Hematopoietic multipotent progenitor cell treated with erythropoietin and hydrocortisone succinate and interleukin-3 and kit ligand, for 17 days (in vitro differentiated cells): ENCODE results near the gene ZNF644.
A peak's percentile ranks its signal among the peaks of the same experiment; 100 is the strongest.
"Not testable (repeated sequence)": the region's sequence is repeated elsewhere in the genome, so short reads cannot be mapped to it uniquely, and the experiment has no call there.

Experiments
- DNase-seq: peaks from one replicate; pipeline ENCODE4 v3.0.0-alpha.2; 2015; ENCODE audit warnings: low spot score

Gene ZNF644

GRCh38 chr1:90986953-90987352, 34.9 kb downstream of the ZNF644 start:
- DNase-seq = no peak

- no peak for DNase-seq
These were observed 44.3 kb downstream of the ZNF644 start for GRCh38 chr1:90977522-90977921.

- no peak for DNase-seq
These were observed 47.7 kb downstream of the ZNF644 start for GRCh38 chr1:90973897-90974798.

- DNase-seq = no peak
These were observed 51.6 kb downstream of the ZNF644 start for GRCh38 chr1:90970208-90970607.

GRCh38 chr1:90969241-90969640, 52.6 kb downstream of the ZNF644 start:
- DNase-seq = no peak

- DNase-seq = peak; percentile 24
These were observed 57.3 kb downstream of the ZNF644 start for GRCh38 chr1:90964444-90965035.

- no peak for DNase-seq
These were observed 58.2 kb downstream of the ZNF644 start for GRCh38 chr1:90963651-90964050.

GRCh38 chr1:90963236-90963635, 58.6 kb downstream of the ZNF644 start:
- DNase-seq = no peak

GRCh38 chr1:90959352-90960206, 62.3 kb downstream of the ZNF644 start:
- no peak for DNase-seq

GRCh38 chr1:90957497-90957896, 64.3 kb downstream of the ZNF644 start:
- DNase-seq = no peak

GRCh38 chr1:90955769-90956168, 66.1 kb downstream of the ZNF644 start:
- no peak for DNase-seq

GRCh38 chr1:90952906-90953305, 68.9 kb downstream of the ZNF644 start:
- no peak for DNase-seq

GRCh38 chr1:90951009-90951408, 70.8 kb downstream of the ZNF644 start:
- no peak for DNase-seq

GRCh38 chr1:90948301-90948700, 73.5 kb downstream of the ZNF644 start:
- DNase-seq = no peak

- DNase-seq = no peak
These were observed 75.2 kb downstream of the ZNF644 start for GRCh38 chr1:90946630-90947029.

- DNase-seq = no peak
These were observed 76.5 kb downstream of the ZNF644 start for GRCh38 chr1:90945287-90945686.

- DNase-seq = no peak
These were observed 77.9 kb downstream of the ZNF644 start for GRCh38 chr1:90943966-90944365.

GRCh38 chr1:90940746-90941145, 81.1 kb downstream of the ZNF644 start:
- DNase-seq = no peak

GRCh38 chr1:90936731-90937130, 85.1 kb downstream of the ZNF644 start:
- no peak for DNase-seq

- no peak for DNase-seq
These were observed 85.8 kb downstream of the ZNF644 start for GRCh38 chr1:90936061-90936460.

GRCh38 chr1:90928231-90928630, 93.6 kb downstream of the ZNF644 start:
- not testable (repeated sequence) for DNase-seq

- not testable (repeated sequence) for DNase-seq
These were observed 94.2 kb downstream of the ZNF644 start for GRCh38 chr1:90927674-90928073.

- no peak for DNase-seq
These were observed 94.9 kb downstream of the ZNF644 start for GRCh38 chr1:90926971-90927370.
